ENCODE measurements around the gene GPC6.

DNA sequence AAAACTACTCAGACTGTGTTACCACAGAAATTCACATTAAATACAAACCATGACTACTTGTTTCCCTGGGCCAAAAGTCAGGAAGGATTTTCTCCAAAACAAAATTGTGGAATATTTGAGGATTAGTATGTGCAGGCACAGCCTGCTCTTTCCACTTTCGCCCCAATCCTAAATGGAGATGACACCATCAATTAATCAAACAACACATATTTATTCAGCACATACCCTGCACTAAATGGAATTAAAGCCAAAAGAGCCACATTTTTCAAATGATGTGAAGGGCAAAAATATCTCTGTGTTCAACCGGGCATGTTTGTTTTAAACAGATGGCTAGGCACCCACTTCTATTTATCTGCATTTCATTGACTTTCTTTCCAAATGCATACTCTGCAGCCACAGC is 729.8 kb downstream of the GPC6 start:
- TF ChIP-seq CTCF (IDR thresholded peaks at IDR 0.05; ENCODE audit: low read depth, low read length) (no peak), MAX (IDR thresholded peaks at IDR 0.05; ENCODE audit: low read depth, low read length) (no peak), MYC (IDR thresholded peaks at IDR 0.05; ENCODE audit: low read depth, low read length) (no peak)

Data from NB4 (cell line).